ENCODE results near the gene LYST.

- TF ChIP-seq CTCF (IDR thresholded peaks at IDR 0.05) (no peak), POLR2A (IDR thresholded peaks at IDR 0.05) (no peak)
Observed at GRCh38 chr1:235901461-235901860, 34.8 kb upstream of the LYST start.

Data from tibial nerve (tissue), 3 donors.